SK-N-SH (cell line): ENCODE data around the gene CHSY1. TPM values are rescaled to one million over a fixed set of nuclear protein-coding genes. Genes with fewer than 3 reads are reported as not detected.

Experiments used
- CTCF ChIA-PET: fragments of 300-600, 350-600 bp; formaldehyde crosslinking; extraction: SDS; loops from one replicate; lab custom pipeline; 2021; lab: Yijun Ruan, JAX
- POLR2A ChIA-PET: fragments of 350-600 bp; sonication (Branson Sonifier 250); formaldehyde crosslinking; extraction: SDS; loops from one replicate; lab custom pipeline; 2020; ENCODE audit warnings: antibody characterized with exemption, inconsistent platforms; lab: Yijun Ruan, JAX
- DNase-seq: peaks from one replicate; pipeline ENCODE4 v3.0.0; 2012
- H2AFZ ChIP-seq: fragments of 200-600 bp; sonication (generic); 2 replicates; pipeline ENCODE4 v1.8.1; 2016; ENCODE audit warnings: antibody characterized with exemption, mild to moderate bottlenecking, low read depth
- H3F3A ChIP-seq: fragments of 200-600 bp; sonication (generic); replicated peaks from 2 replicates; pipeline ENCODE3; 2016; ENCODE audit warnings: antibody characterized with exemption, mild to moderate bottlenecking; ENCODE audit not compliant: insufficient read depth
- H3K27ac ChIP-seq, 2 experiments: fragments of 200-500 bp in 1 of 2; fragments of 200-600 bp in 1 of 2; sonication (Bioruptor generic) in 1 of 2; sonication (generic), shearing (Covaris generic) in 1 of 2; 2 replicates each; pipeline versions ENCODE4 v1.5.1 to v1.6.1; 2014 to 2016; ENCODE audit warnings: low read depth in 2 of 2, inconsistent platforms in 1 of 2, low read length in 1 of 2, mild to moderate bottlenecking in 1 of 2, mixed read lengths in 1 of 2
- H3K27me3 ChIP-seq: fragments of 200-600 bp; sonication (generic), shearing (Covaris generic); 2 replicates; pipeline ENCODE4 v1.6.1; 2016; ENCODE audit warnings: mixed run types; ENCODE audit not compliant: insufficient read depth
- H3K36me3 ChIP-seq, 2 experiments: fragments of 200-500 bp in 1 of 2; fragments of 200-600 bp in 1 of 2; sonication (Bioruptor generic) in 1 of 2; sonication (generic) in 1 of 2; replicated peaks in 1 of 2; 2 replicates each; pipeline versions ENCODE3 to v1.5.1; 2014 to 2016; ENCODE audit warnings: low read length in 1 of 2, mild to moderate bottlenecking in 1 of 2; ENCODE audit not compliant: insufficient read depth in 2 of 2, control insufficient read depth in 1 of 2
- H3K4me1 ChIP-seq, 2 experiments: fragments of 200-500 bp in 1 of 2; fragments of 200-600 bp in 1 of 2; sonication (Bioruptor generic) in 1 of 2; sonication (generic), shearing (Covaris generic) in 1 of 2; 2 replicates each; pipeline versions ENCODE4 v1.5.1 to v1.6.1; 2014 to 2016; ENCODE audit warnings: low read depth in 1 of 2, low read length in 1 of 2, mixed run types in 1 of 2; ENCODE audit not compliant: insufficient read depth in 2 of 2, control insufficient read depth in 1 of 2
- H3K4me2 ChIP-seq: fragments of 200-600 bp; sonication (generic), shearing (Covaris generic); 2 replicates; pipeline ENCODE4 v1.6.1; 2017; ENCODE audit warnings: mixed run types
- H3K4me3 ChIP-seq, 2 experiments: fragments of 200-500 bp in 1 of 2; fragments of 200-600 bp in 1 of 2; sonication (Bioruptor generic) in 1 of 2; sonication (generic), shearing (Covaris generic) in 1 of 2; 2 replicates each; pipeline versions ENCODE4 v1.5.1 to v1.8.1; 2014 to 2016; ENCODE audit warnings: low read depth in 2 of 2, inconsistent platforms in 1 of 2, low read length in 1 of 2, mild to moderate bottlenecking in 1 of 2, mixed read lengths in 1 of 2, moderate library complexity in 1 of 2
- H3K79me2 ChIP-seq: fragments of 200-600 bp; sonication (generic); 2 replicates; pipeline ENCODE4 v1.8.1; 2017; ENCODE audit warnings: mild to moderate bottlenecking; ENCODE audit not compliant: insufficient read depth
- H3K9ac ChIP-seq: fragments of 200-600 bp; sonication (generic); 2 replicates; pipeline ENCODE4 v1.6.1; 2017; ENCODE audit warnings: mixed run types
- H3K9me2 ChIP-seq: fragments of 200-600 bp; sonication (generic); 2 replicates; pipeline ENCODE4 v1.6.1; 2017; ENCODE audit warnings: mixed run types
- H3K9me3 ChIP-seq: fragments of 200-600 bp; sonication (generic); 2 replicates; pipeline ENCODE4 v1.6.1; 2017; ENCODE audit warnings: mixed run types, mild to moderate bottlenecking, moderate library complexity
- H4K20me1 ChIP-seq: fragments of 200-600 bp; sonication (generic); 2 replicates; pipeline ENCODE4 v1.6.1; 2017; ENCODE audit warnings: mild to moderate bottlenecking, mixed run types; ENCODE audit not compliant: insufficient read depth
- CHD2 ChIP-seq: fragments of 150-350 bp; IDR thresholded peaks from 2 replicates; pipeline ENCODE4 v1.6.1; 2018; ENCODE audit warnings: low read length; ENCODE audit not compliant: partially characterized antibody
- FOSL2 ChIP-seq: IDR thresholded peaks from 2 replicates; pipeline ENCODE4 v1.4.0; 2012; ENCODE audit warnings: low read depth, mild to moderate bottlenecking, moderate library complexity, borderline replicate concordance
- GABPA ChIP-seq: IDR thresholded peaks from 2 replicates; pipeline ENCODE4 v1.4.0; 2012; ENCODE audit warnings: low read depth, mild to moderate bottlenecking
- IRF3 ChIP-seq: fragments of 150-350 bp; IDR thresholded peaks from 2 replicates; pipeline ENCODE4 v1.6.1; 2016; ENCODE audit warnings: mild to moderate bottlenecking, low read depth, low read length
- MAX ChIP-seq: IDR thresholded peaks from 2 replicates; pipeline ENCODE4 v1.4.0; 2012; ENCODE audit warnings: low read depth
- MEF2A ChIP-seq: IDR thresholded peaks from 2 replicates; pipeline ENCODE4 v1.4.0; 2012; ENCODE audit warnings: low read depth, borderline replicate concordance
- MXI1 ChIP-seq: IDR thresholded peaks from 2 replicates; pipeline ENCODE4 v1.6.1; 2012; ENCODE audit warnings: mild to moderate bottlenecking, low read depth, low read length, improper control_type of control experiment
- NFIC ChIP-seq: IDR thresholded peaks from 2 replicates; pipeline ENCODE4 v1.4.0; 2012; ENCODE audit warnings: borderline replicate concordance
- NRF1 ChIP-seq: IDR thresholded peaks from 2 replicates; pipeline ENCODE4 v1.6.1; 2012; ENCODE audit warnings: low read depth, mild to moderate bottlenecking, low read length
- RFX5 ChIP-seq: IDR thresholded peaks from 2 replicates; pipeline ENCODE4 v1.6.1; 2012; ENCODE audit warnings: mild to moderate bottlenecking, improper control_type of control experiment, low read length
- SIN3A ChIP-seq: IDR thresholded peaks from 2 replicates; pipeline ENCODE4 v1.6.1; 2012; ENCODE audit warnings: low read depth, mild to moderate bottlenecking, low read length, moderate library complexity, borderline replicate concordance
- SMC3 ChIP-seq: IDR thresholded peaks from 2 replicates; pipeline ENCODE4 v1.6.1; 2012; ENCODE audit warnings: low read depth, low read length, improper control_type of control experiment
- YY1 ChIP-seq: IDR thresholded peaks from 2 replicates; pipeline ENCODE4 v1.4.0; 2012; ENCODE audit warnings: low read depth, mild to moderate bottlenecking
- WGBS: methylation state at CpG from one replicate; pipeline ENCODE4 v1.1.6; 2017; ENCODE audit warnings: low lambda C conversion rate; 5-methylcytosine and 5-hydroxymethylcytosine counted together
- polyA plus RNA-seq, 3 experiments: library from polyadenylated mRNA; depleted of rRNA; stranded (reverse); fragments of >200 nt; gene quantifications; 2 replicates each; pipeline ENCODE4 v1.2.3, GENCODE V29; 2012
- TF ChIP-seq, protein P1 (sequence below): IDR thresholded peaks from 2 replicates; pipeline ENCODE4 v1.4.0; 2012; ENCODE audit warnings: low read depth, borderline replicate concordance

Gene CHSY1
- polyA plus RNA-seq, 1 of the 3 experiments (the other 2 are of a cell fraction), result 15.7 TPM

- TF ChIP-seq, protein P1, sequence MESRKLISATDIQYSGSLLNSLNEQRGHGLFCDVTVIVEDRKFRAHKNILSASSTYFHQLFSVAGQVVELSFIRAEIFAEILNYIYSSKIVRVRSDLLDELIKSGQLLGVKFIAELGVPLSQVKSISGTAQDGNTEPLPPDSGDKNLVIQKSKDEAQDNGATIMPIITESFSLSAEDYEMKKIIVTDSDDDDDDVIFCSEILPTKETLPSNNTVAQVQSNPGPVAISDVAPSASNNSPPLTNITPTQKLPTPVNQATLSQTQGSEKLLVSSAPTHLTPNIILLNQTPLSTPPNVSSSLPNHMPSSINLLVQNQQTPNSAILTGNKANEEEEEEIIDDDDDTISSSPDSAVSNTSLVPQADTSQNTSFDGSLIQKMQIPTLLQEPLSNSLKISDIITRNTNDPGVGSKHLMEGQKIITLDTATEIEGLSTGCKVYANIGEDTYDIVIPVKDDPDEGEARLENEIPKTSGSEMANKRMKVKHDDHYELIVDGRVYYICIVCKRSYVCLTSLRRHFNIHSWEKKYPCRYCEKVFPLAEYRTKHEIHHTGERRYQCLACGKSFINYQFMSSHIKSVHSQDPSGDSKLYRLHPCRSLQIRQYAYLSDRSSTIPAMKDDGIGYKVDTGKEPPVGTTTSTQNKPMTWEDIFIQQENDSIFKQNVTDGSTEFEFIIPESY, result no peak
- TF ChIP-seq YY1, result no peak
- TF ChIP-seq MEF2A, result no peak
- TF ChIP-seq SMC3, result peak; percentile 21; the same call in 1 of the 2 replicates
- no peak for TF ChIP-seq SIN3A
- no peak for TF ChIP-seq NFIC
- peak; percentile 73 for TF ChIP-seq CHD2
- 0 out of 2 replicates have a peak, but pooled peaks have one; percentile 29 for TF ChIP-seq RFX5
- TF ChIP-seq MAX, result no peak
- TF ChIP-seq GABPA, result no peak
These were observed 102.8 kb downstream of the CHSY1 start (continued) for GRCh38 chr15:101148881-101149664.

DNA sequence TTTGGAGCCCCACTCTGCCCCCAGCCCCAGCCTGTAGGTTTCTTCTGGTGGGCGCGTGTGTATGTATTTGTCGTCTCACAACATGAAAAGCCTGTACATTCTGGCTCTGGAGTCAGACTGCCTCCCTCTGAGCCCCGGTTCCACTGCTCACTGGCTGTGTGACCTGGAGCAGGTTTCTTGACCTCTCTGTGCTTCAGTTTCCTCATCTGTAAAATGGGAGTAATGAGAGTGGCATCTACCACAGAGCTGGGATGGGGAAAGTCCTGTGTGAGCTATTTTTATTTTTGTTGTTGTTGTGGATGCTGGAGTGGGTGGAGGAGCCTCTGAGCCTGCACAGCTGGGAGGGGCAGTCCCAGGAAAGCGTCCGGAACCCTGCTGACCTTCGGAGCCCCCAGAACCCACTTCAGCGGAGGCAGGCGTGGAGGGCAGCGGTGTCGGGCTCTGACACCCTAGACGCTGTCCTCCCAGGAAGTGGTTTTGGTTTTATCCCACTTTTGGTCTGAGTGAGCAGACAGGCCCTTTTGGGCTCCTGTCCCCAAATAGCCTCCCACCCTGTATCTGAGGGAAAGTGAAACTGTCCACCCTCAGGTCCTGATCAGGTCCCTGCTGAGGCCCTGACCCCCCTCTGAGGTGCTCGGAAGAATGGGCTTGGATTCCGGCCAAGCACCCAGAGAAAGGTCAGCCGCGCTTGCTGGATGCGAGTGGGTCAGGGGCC lies 103.5 kb downstream of the CHSY1 start:
- Histone ChIP-seq H3K27ac (peak overlapping the region in 1 of 2 experiments; percentile 100; a peak in 2 of 4 replicates), H3K4me1 (peaks cover 0 to 53% of the 10 kb centered on the region in 2 experiments; a peak in 2 of 4 replicates), H3K4me2 (no peak overlapping the region), H3K9ac (no peak overlapping the region), H3K27me3 (no peaks in the 10 kb centered on the region), H3F3A (no peaks in the 10 kb centered on the region), H3K4me3 (no peak overlapping the region), H2AFZ (no peak overlapping the region), H3K79me2 (no peaks in the 10 kb centered on the region), H3K9me3 (no peaks in the 10 kb centered on the region), H3K36me3 (no peaks in the 10 kb centered on the region), H3K9me2 (no peaks in the 10 kb centered on the region), H4K20me1 (no peaks in the 10 kb centered on the region)
- ChIA-PET CTCF (interaction anchor here (0.6 to 2.3 kb wide), 5 partner anchors 14 to 118 kb away, joined by 3 to 10 read pairs (median 5); no protein-coding TSS in a partner anchor), POLR2A (interaction anchor here (1.0 to 2.1 kb wide), 5 partner anchors 8 to 103 kb away, joined by 3 to 9 read pairs (median 7); partner anchors contain the start of gene CHSY1)
- no peak for DNase-seq
- no peak for TF ChIP-seq FOSL2
- no peak for TF ChIP-seq NRF1
- TF ChIP-seq, protein P1, result no peak
- TF ChIP-seq MXI1, result no peak
- no peak for TF ChIP-seq RFX5
- no peak for TF ChIP-seq IRF3
- no peak for TF ChIP-seq MAX
- WGBS, result 80% methylated on average over 13 of the region's 17 CpGs
